GM23338 (cell line): ENCODE results near the gene DR1.
"Not testable (repeated sequence)": the region's sequence is repeated elsewhere in the genome, so short reads cannot be mapped to it uniquely, and the experiment has no call there.

Experiments used
- CREB1 ChIP-seq: fragments of 250-450 bp; sonication (Bioruptor Pico); IDR thresholded peaks from 2 replicates; pipeline ENCODE4 v1.5.0; 2020; ENCODE audit warnings: low read depth, mild to moderate bottlenecking, moderate library complexity
- EZH2 ChIP-seq: fragments of 200-600 bp; sonication (generic); IDR thresholded peaks from one replicate; pipeline ENCODE4 v1.8.0; 2017; ENCODE audit warnings: antibody characterized with exemption, mild to moderate bottlenecking, low read depth; ENCODE audit not compliant: unreplicated experiment
- EZH2phosphoT487 ChIP-seq: fragments of 200-600 bp; sonication (generic); IDR thresholded peaks from one replicate; pipeline ENCODE4 v1.8.1; 2018; ENCODE audit warnings: antibody characterized with exemption; ENCODE audit not compliant: unreplicated experiment
- JUNB ChIP-seq: IDR thresholded peaks from one replicate; pipeline ENCODE4 v1.6.1; 2016; ENCODE audit warnings: antibody characterized with exemption; ENCODE audit not compliant: unreplicated experiment
- NANOG ChIP-seq: IDR thresholded peaks from 2 replicates; pipeline ENCODE4 v1.6.1; 2016; ENCODE audit warnings: antibody characterized with exemption, borderline replicate concordance
- POLR2AphosphoS5 ChIP-seq: IDR thresholded peaks from 2 replicates; pipeline ENCODE4 v1.6.1; 2016; ENCODE audit warnings: antibody characterized with exemption, low read depth
- STAT1 ChIP-seq: IDR thresholded peaks from one replicate; pipeline ENCODE4 v1.6.1; 2016; ENCODE audit warnings: antibody characterized with exemption; ENCODE audit not compliant: unreplicated experiment
- ZNF114 ChIP-seq: fragments of 250-450 bp; sonication (Bioruptor Pico); IDR thresholded peaks from 2 replicates; pipeline ENCODE4 v1.5.0; 2020; ENCODE audit warnings: mild to moderate bottlenecking, moderate library complexity
- ZNF331 ChIP-seq: fragments of 250-450 bp; sonication (Bioruptor Pico); IDR thresholded peaks from 2 replicates; pipeline ENCODE4 v1.5.0; 2020; ENCODE audit warnings: low read depth, mild to moderate bottlenecking, moderate library complexity
- ZNF462 ChIP-seq: fragments of 250-450 bp; sonication (Bioruptor Pico); IDR thresholded peaks from 2 replicates; pipeline ENCODE4 v1.5.0; 2020; ENCODE audit warnings: mild to moderate bottlenecking, moderate library complexity
- TF ChIP-seq, protein P1 (sequence below), 2 experiments: fragments of 200-600 bp in 1 of 2; sonication (generic) in 1 of 2; conservative IDR thresholded peaks; 2 replicates each; pipeline versions ENCODE4 v1.5.1 to v1.6.1; 2016 to 2017; ENCODE audit warnings: antibody characterized with exemption in 2 of 2, low read depth in 2 of 2, mild to moderate bottlenecking in 2 of 2, moderate library complexity in 1 of 2
- TF ChIP-seq, protein P2 (sequence below): IDR thresholded peaks from one replicate; pipeline ENCODE4 v1.6.1; 2018; ENCODE audit warnings: antibody characterized with exemption; ENCODE audit not compliant: unreplicated experiment
- TF ChIP-seq, protein P3 (sequence below): IDR thresholded peaks from 2 replicates; pipeline ENCODE4 v1.6.1; 2016; ENCODE audit warnings: antibody characterized with exemption

DNA sequence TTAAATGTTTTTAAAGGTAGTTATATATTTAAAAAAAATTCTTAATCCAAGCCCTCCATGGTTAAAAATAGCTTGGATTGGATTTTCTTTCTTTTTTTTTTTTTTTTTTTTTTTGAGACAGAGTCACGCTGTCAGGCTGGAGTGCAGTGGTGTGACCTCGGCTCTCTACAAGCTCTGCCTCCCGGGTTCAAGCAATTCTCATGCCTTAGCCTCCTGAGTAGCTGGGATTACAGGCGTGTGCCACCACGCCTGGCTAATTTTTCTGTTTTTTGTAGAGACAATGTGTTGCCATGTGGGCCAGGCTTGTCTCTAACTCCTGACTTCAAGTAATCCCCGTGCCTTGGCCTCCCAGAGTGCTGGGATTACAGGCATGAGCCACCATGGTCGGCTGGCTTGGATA, 5.6 kb downstream of the DR1 start:
- TF ChIP-seq, protein P1, sequence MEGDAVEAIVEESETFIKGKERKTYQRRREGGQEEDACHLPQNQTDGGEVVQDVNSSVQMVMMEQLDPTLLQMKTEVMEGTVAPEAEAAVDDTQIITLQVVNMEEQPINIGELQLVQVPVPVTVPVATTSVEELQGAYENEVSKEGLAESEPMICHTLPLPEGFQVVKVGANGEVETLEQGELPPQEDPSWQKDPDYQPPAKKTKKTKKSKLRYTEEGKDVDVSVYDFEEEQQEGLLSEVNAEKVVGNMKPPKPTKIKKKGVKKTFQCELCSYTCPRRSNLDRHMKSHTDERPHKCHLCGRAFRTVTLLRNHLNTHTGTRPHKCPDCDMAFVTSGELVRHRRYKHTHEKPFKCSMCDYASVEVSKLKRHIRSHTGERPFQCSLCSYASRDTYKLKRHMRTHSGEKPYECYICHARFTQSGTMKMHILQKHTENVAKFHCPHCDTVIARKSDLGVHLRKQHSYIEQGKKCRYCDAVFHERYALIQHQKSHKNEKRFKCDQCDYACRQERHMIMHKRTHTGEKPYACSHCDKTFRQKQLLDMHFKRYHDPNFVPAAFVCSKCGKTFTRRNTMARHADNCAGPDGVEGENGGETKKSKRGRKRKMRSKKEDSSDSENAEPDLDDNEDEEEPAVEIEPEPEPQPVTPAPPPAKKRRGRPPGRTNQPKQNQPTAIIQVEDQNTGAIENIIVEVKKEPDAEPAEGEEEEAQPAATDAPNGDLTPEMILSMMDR (conservative IDR thresholded peaks at IDR 0.05; ENCODE audit: low read depth in 2 of 2), result not testable (repeated sequence)
- not testable (repeated sequence) for TF ChIP-seq EZH2; POLR2AphosphoS5; NANOG; CREB1 (CRISPR knock-in tag); EZH2phosphoT487; ZNF331; STAT1; ZNF114; JUNB; ZNF462 (CRISPR knock-in tag)
- TF ChIP-seq, protein P2, sequence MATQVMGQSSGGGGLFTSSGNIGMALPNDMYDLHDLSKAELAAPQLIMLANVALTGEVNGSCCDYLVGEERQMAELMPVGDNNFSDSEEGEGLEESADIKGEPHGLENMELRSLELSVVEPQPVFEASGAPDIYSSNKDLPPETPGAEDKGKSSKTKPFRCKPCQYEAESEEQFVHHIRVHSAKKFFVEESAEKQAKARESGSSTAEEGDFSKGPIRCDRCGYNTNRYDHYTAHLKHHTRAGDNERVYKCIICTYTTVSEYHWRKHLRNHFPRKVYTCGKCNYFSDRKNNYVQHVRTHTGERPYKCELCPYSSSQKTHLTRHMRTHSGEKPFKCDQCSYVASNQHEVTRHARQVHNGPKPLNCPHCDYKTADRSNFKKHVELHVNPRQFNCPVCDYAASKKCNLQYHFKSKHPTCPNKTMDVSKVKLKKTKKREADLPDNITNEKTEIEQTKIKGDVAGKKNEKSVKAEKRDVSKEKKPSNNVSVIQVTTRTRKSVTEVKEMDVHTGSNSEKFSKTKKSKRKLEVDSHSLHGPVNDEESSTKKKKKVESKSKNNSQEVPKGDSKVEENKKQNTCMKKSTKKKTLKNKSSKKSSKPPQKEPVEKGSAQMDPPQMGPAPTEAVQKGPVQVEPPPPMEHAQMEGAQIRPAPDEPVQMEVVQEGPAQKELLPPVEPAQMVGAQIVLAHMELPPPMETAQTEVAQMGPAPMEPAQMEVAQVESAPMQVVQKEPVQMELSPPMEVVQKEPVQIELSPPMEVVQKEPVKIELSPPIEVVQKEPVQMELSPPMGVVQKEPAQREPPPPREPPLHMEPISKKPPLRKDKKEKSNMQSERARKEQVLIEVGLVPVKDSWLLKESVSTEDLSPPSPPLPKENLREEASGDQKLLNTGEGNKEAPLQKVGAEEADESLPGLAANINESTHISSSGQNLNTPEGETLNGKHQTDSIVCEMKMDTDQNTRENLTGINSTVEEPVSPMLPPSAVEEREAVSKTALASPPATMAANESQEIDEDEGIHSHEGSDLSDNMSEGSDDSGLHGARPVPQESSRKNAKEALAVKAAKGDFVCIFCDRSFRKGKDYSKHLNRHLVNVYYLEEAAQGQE, result not testable (repeated sequence)
- TF ChIP-seq, protein P3, sequence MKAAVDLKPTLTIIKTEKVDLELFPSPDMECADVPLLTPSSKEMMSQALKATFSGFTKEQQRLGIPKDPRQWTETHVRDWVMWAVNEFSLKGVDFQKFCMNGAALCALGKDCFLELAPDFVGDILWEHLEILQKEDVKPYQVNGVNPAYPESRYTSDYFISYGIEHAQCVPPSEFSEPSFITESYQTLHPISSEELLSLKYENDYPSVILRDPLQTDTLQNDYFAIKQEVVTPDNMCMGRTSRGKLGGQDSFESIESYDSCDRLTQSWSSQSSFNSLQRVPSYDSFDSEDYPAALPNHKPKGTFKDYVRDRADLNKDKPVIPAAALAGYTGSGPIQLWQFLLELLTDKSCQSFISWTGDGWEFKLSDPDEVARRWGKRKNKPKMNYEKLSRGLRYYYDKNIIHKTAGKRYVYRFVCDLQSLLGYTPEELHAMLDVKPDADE, result not testable (repeated sequence)
